SH-SY5Y (cell line): ENCODE data around the gene RASAL2.

Experiments
- GATA2 ChIP-seq: IDR thresholded peaks from 2 replicates; pipeline ENCODE4 v1.6.1; 2011; ENCODE audit warnings: mild to moderate bottlenecking, low read depth, low read length
- GATA3 ChIP-seq: IDR thresholded peaks from 2 replicates; pipeline ENCODE4 v1.6.1; 2011; ENCODE audit warnings: low read depth, mild to moderate bottlenecking, low read length, moderate library complexity

DNA sequence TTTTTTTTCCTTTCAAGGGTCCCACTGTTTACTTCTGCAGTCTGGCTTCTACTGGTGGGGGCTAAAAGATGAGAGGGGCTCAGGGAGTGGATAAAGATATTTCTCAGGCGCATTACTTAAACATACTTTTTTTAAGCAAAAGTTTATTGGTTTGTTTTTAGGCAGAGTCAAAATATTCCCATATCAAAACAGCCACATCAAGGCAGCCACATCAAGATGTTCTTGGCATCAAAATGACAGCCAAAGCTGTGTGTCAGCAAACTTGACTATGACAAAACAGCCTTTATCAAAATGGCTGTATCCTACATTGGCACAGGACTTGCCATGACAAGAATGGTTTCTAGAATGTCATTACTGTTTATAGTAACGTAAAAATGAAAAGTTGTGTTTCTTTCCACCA lies 22.1 kb upstream of the RASAL2 start:
- TF ChIP-seq GATA3, result no peak
- no peak for TF ChIP-seq GATA2
